Epithelial cell of umbilical artery (primary cell): Measurements from ENCODE around the gene ITCH. TPM values are rescaled to one million over a fixed set of nuclear protein-coding genes. Genes with fewer than 3 reads are reported as not detected.

Source experiments
- total RNA-seq: library from RNA; depleted of rRNA; stranded (reverse); fragments of >200 nt; gene quantifications from 2 replicates; pipeline ENCODE4 v1.2.3, GENCODE V29; 2014

ITCH gene
- total RNA-seq = 68.9 and 72.3 TPM in 2 replicates

DNA sequence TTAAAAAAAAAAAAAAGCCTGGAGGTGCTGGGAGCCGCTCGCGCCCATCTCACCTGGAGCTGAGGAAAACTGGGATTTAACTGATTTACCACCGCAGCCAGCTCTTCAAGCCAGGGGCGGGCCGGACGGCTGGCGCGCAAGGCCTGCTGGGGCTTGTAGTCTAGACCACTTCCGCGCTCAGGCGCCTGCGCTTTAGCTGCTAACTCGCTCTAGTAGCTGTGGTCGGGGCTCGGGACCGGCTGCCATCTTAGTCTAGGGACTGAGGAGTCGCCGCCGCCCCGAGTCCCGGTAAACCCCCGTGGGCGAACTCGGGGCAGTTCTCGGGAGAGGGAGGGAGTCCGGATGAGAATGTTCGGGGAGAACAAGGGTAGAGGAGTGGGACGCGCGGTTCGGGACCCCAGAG lies at the start of gene ITCH:
TSS of gene ITCH (plus strand) at position 212 of the 403 bp plus-strand sequence. CDS start 30,539 bp downstream, outside the sequence.

GRCh38 chr20:34516247-34517113 lies 153.4 kb downstream of the ITCH start, which contains the start of gene DYNLRB1:
DYNLRB1 (plus strand) TSS chr20:34516422; CDS start chr20:34516459, 37 bp downstream.

GRCh38 chr20:34558320-34559218 lies 195.5 kb downstream of the ITCH start, which contains the start of gene MAP1LC3A:
MAP1LC3A (plus strand) TSS chr20:34558718; CDS start chr20:34558869, 151 bp downstream.

Other genes with a start within 250 kb of the ITCH start
- not detected in 2 replicates for gene ASIP, start 121.8 kb upstream of the ITCH start, total RNA-seq
- 124 and 130 TPM in 2 replicates for gene AHCY, start 59.9 kb upstream of the ITCH start, total RNA-seq
- 14.9 and 23.7 TPM in 2 replicates for gene DYNLRB1, start 153.1 kb downstream of the ITCH start, total RNA-seq
- 15.8 and 18.5 TPM in 2 replicates for gene MAP1LC3A, start 195.4 kb downstream of the ITCH start, total RNA-seq